Naive B cell (primary cell): ENCODE results near the gene ASCC1. TPM values are rescaled to one million over a fixed set of nuclear protein-coding genes. Genes with fewer than 3 reads are reported as not detected.
A peak's percentile ranks its signal among the peaks of the same experiment; 100 is the strongest.

ENCODE experiments used
- ATAC-seq, 2 donors: fragments of 150-1000 bp; cut with Tn5 transposase; 2 replicates each; pipeline ENCODE4 v1.10.0; 2021; ENCODE audit warnings: low read depth in 2 of 2, mild to moderate bottlenecking in 2 of 2, moderate library complexity in 2 of 2
- DNase-seq: peaks from one replicate; pipeline ENCODE4 v3.0.0; 2022
- H3K27ac Mint-ChIP-seq, 6 donors: one replicate each; pipeline ENCODE4 v1.8.0; 2020 to 2022; ENCODE audit warnings: mild to moderate bottlenecking in 6 of 6, mixed read lengths in 6 of 6, moderate library complexity in 5 of 6, inconsistent platforms in 2 of 6
- H3K27me3 Mint-ChIP-seq, 3 donors: one replicate each; pipeline ENCODE4 v1.8.0; 2021 to 2022; ENCODE audit warnings: mixed read lengths in 3 of 3, mild to moderate bottlenecking in 1 of 3
- H3K36me3 Mint-ChIP-seq, 2 donors: one replicate each; pipeline ENCODE4 v1.8.0; 2020 to 2022; ENCODE audit warnings: mixed read lengths in 2 of 2, inconsistent platforms in 1 of 2, mild to moderate bottlenecking in 1 of 2
- H3K4me1 Mint-ChIP-seq, 3 donors: one replicate each; pipeline ENCODE4 v1.8.0; 2020 to 2022; ENCODE audit warnings: mixed read lengths in 3 of 3, inconsistent platforms in 1 of 3, mild to moderate bottlenecking in 1 of 3, moderate library complexity in 1 of 3
- H3K4me3 Mint-ChIP-seq, 8 donors: one replicate each; pipeline ENCODE4 v1.8.0; 2020 to 2022; ENCODE audit warnings: mild to moderate bottlenecking in 8 of 8, mixed read lengths in 8 of 8, moderate library complexity in 8 of 8, inconsistent platforms in 2 of 8
- H3K9me3 Mint-ChIP-seq, 7 donors: one replicate each; pipeline ENCODE4 v1.8.0; 2020 to 2022; ENCODE audit warnings: mixed read lengths in 7 of 7, mild to moderate bottlenecking in 5 of 7, inconsistent platforms in 2 of 7, moderate library complexity in 1 of 7
- polyA plus RNA-seq, 6 donors: library from polyadenylated mRNA; unstranded; fragments of 300-500 nt; fragmentation: Illumina TruSeq; gene quantifications; one replicate each; pipeline ENCODE4 v1.2.3, GENCODE V29; 2021; ENCODE audit warnings: low read depth in 6 of 6

Gene ASCC1
- polyA plus RNA-seq, 6 donors from 2014 or later, result 43.8 to 69.0 (median 48.4) TPM

DNA sequence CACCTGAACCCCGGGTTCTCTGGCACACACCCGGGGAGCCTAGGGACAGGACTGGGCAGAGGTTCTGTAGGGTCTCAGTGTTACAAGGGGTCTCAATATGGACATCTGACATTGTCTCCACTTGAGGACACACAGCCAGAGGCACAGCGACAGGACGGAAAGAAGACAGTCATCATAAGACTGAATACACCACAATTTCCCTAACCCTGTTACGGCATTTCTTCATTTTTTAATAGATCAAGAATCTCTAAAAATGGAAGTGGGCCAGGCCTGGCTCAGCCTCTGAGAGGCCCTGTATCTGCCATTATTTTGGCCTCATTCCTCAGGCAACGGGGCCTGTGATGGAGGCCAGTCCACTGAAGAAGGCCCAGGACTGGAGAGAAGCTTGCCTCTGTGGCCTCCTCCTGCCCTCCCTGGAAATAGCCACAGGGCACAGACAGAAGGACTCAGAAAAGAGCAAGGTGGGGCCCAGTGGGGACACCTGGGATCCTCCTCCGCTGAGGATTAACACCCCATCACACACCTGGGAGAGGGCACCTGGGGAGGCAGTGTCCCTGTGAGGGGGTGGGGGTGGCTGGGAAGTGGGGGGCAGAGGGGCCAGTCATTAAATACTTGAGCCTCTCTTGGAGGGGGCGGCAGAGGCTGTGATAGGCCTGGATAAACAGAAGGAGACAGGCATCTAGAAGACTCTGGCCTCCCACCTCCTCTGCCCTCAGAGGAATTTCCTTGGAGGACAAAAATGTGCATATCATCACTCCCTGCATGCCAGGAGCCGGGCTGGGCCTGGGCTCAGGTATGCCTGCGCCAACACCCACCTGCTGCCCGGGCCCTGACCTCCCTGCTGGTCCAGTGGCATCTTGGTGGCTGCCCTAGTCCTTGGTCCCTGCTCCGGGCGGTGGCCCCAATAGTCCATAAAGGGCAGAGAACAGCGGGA is 135.8 kb downstream of the ASCC1 start:
- DNase-seq (no peak), ATAC-seq (no peak)
- no peaks in the 10 kb centered on the region for H3K27me3 Mint-ChIP-seq
- no peaks in the 10 kb centered on the region for H3K36me3 Mint-ChIP-seq
- peak overlapping the region; percentile 92 to 99 (median 98) for H3K27ac Mint-ChIP-seq
- H3K9me3 Mint-ChIP-seq, result no peaks in the 10 kb centered on the region
- H3K4me3 Mint-ChIP-seq, result peak overlapping the region; percentile 53 to 86 (median 74)
- peaks cover 63 to 84% (median 81%) of the 10 kb centered on the region in 3 donors for H3K4me1 Mint-ChIP-seq

DNA sequence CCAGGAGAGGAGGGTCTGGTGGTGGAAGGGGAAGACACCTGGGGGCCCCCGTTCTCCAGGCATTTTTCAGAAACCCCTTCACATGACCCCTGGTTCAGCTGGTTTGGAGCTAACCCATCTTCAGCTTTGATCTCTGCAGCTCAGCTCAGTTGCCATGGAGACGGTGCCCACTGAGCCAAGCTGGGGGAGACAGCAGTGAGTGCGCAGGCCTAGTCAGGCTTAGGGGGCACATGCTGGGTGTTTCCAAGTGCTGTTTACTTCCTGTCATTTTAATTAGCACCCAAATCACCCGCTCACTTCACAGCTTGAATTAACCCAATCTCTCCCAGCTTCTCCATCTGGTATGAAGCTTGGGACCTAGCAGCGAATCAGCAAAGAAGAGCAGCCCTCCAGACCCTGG is 136.7 kb downstream of the ASCC1 start:
- peak overlapping the region; percentile 92 to 99 (median 98) for H3K27ac Mint-ChIP-seq
- no peaks in the 10 kb centered on the region for H3K9me3 Mint-ChIP-seq
- no peaks in the 10 kb centered on the region for H3K36me3 Mint-ChIP-seq
- ATAC-seq (peak; percentile 95 to 97), DNase-seq (peak; percentile 85)
- H3K4me3 Mint-ChIP-seq, result peak overlapping the region; percentile 69 to 87 (median 77)
- H3K27me3 Mint-ChIP-seq, result no peaks in the 10 kb centered on the region
- H3K4me1 Mint-ChIP-seq, result peaks cover 61 to 81% (median 79%) of the 10 kb centered on the region in 3 donors

DNA sequence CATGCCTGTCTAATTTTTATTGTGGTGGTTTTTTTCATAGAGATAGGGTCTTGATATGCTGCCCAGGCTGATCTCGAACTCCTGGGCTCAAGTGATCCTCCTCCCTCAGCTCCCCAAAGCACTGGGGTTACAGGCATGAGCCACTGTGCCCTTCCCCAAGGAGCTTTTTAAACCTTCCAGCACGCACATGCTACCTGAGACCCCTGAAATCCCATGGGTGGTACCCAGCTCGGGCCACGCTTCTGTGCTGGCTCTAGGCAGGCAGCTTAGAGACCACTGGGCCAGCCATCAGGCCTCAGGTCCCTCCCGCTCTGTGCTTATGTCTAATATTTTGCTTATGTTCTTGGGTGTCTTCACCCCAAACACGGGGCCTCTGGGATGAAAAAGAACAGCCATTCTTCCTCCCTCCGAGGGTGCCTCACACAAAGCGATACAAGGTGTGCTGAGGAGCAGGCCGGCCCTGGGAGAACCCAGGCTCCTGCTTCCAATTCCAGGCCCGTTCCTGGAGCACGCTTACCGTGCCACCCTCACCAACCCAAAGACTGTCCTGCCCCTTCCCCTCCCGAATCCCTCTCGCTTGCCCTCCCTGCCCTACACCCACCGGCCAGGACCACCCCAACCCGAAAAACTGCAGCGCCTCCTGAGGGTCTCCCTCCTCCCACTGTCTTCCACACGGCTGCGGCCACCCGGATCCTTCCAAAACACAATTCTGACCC is 138.6 kb downstream of the ASCC1 start:
- Mint-ChIP-seq H3K36me3 (no peaks in the 10 kb centered on the region), H3K4me3 (no peak overlapping the region)
- no peak for ATAC-seq

DNA sequence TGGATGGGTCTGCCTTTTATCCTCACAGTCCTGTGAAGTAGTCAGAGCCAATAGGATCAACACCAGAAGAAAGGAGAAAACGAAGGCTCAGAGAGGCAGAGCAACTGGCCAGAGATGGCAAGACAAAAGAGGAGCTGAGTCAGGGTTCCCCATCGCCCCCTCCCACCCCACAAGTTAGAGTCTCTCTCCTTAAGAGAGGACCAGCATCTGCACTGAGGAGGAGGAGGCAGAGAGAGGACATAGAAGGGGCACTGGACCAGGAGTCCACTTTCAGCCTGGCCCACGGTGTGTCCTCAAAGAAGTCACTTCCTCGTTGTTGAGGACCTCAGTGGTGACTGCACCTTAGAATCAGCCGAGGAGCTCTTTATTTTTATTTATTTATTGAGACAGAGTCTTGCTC is 139.3 kb downstream of the ASCC1 start:
- Mint-ChIP-seq H3K4me1 (peaks cover 53 to 66% (median 58%) of the 10 kb centered on the region in 3 donors), H3K9me3 (no peaks in the 10 kb centered on the region), H3K36me3 (no peaks in the 10 kb centered on the region), H3K4me3 (no peak overlapping the region), H3K27ac (peak overlapping the region in 4 of 6 donors; percentile 74 to 99 (median 92)), H3K27me3 (no peaks in the 10 kb centered on the region)
- DNase-seq (no peak), ATAC-seq (no peak)

More for the DNA sequence above, 138.6 kb downstream of the ASCC1 start:
- Mint-ChIP-seq H3K27me3 (no peaks in the 10 kb centered on the region), H3K9me3 (no peaks in the 10 kb centered on the region), H3K4me1 (peaks cover 53 to 73% (median 64%) of the 10 kb centered on the region in 3 donors), H3K27ac (peak overlapping the region in 4 of 6 donors; percentile 75 to 99 (median 91))
- no peak for DNase-seq

DNA sequence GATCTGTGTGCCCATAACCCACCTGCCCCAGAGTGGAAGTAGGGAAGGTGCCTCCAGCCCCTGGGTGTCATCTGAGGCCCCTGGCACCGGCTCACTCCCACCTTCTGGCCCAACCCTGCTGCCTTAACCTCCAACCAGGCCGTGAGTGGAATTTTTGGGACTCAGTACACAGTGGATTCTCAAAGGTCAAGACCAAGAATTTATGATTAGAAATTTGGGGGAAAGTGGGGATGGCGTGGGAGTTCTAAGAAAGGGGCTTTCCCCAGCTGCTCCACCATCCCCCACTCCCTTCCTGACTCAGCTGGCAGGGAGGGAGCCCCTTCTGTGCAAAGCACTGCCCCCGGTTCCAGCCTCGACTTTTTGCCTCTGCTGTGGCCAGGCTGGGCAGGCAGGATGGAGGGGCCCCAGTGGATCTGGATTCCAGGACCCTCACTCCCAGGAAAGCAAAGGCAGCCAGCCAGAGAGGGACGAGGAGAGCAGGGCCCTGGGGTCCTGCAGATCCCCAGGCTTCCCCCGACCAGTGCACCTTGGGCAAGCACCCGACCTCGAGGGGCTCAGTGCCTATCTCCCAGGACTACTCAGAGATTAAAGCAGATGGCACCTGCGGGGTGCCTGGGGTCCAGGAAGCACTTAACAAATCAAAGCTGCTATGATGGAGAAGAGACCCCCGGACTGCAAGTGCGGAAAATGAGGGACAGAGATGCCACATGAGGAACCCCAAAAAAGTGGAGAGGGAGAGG is 140.5 kb downstream of the ASCC1 start:
- Mint-ChIP-seq H3K27ac (peak overlapping the region; percentile 17 to 99 (median 90)), H3K36me3 (no peaks in the 10 kb centered on the region), H3K4me1 (peaks cover 46 to 55% (median 48%) of the 10 kb centered on the region in 3 donors), H3K4me3 (peak overlapping the region in 2 of 8 donors; percentile 16 to 29), H3K9me3 (no peaks in the 10 kb centered on the region), H3K27me3 (no peaks in the 10 kb centered on the region)
- DNase-seq, result no peak
- ATAC-seq, result no peak

DNA sequence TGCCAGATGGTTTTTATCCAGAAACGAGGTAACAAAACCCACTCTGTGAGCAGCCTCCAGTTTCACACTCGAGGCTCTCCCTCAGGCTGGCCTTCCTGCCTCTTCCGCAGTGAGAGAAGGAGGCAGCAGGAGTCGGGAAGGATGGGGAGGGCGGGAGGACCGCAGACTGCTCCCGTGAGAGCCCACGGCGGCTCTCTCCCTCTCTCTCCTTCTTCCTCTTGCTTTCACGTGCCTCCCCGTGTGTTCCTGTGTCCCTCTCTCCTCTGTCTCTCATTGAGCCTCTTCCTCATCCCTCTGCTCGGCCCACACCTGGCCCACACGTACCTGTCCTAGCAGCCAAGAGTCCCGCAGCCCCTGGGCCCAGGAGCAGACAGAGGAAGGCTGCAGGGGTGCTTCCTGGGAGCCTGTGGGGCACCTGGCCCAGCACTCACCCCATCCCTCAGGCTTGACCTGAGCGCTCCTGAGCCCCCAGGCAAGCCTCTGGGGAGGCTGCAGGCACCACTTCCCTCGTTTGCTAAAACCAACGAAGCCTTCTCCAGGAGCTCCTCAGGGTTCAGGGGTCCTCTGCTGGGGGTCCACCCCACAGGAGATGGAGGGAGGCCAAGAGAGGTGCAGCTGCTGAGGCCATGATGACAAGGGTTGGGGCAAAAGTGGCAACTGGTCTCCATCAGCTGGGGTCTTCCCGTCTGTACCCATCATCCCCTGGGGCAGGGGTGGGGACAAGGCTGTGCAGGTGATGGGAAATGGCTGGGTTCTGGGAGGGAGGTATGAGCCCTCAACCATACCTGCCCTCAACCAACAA is 141.3 kb downstream of the ASCC1 start:
- Mint-ChIP-seq H3K27ac (peak overlapping the region in 4 of 6 donors; percentile 28 to 87 (median 73)), H3K4me3 (no peak overlapping the region), H3K36me3 (peaks cover 0 to 4% of the 10 kb centered on the region in 2 donors), H3K4me1 (peaks cover 40 to 47% (median 41%) of the 10 kb centered on the region in 3 donors), H3K27me3 (no peaks in the 10 kb centered on the region), H3K9me3 (no peaks in the 10 kb centered on the region)
- no peak for DNase-seq
- no peak for ATAC-seq

DNA sequence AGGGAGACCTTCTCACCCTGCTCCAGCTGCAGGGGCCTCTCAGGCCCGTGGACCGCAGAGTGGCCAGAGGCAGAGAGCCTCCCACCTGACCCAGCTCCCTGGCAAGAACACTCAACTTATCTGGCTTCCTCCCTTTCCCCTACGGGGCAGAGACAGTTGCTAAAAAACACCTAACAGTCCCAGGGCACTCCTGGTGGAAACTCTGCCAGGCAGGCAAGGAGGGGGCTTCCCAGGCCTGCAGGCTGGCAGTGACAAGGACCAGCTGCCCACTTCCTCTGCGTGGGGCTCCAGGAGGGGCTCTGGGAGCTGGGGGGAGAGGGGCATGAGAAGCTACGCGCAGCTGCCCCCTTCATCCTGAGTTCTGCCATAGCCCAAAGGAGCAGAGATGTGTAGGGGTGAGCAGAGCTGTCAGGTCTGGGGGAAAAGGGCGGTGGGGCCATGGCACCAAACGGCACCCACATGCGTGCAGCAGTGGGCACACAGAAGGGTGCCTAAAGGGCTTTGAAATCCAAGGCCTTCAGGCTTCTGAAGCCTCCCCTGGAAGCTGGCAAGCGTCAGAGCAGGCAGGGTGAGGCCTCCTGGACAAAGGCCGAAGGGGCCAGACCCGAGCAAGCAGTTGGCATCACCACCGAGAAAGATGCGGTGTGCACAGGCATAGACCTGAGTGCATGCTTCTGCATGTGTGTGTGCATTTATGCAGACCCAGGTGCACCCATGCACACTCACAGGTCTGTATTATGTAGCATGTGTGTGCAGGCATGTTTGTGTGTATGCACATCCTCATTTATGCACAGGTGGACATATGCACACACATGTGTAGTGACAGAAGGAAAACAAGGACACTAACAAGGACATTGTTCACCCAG is 142.1 kb downstream of the ASCC1 start:
- H3K36me3 Mint-ChIP-seq, result peaks cover 0 to 13% of the 10 kb centered on the region in 2 donors
- H3K27ac Mint-ChIP-seq, result peak overlapping the region in 3 of 6 donors; percentile 13 to 57 (median 37)
- no peaks in the 10 kb centered on the region for H3K27me3 Mint-ChIP-seq
- ATAC-seq (no peak), DNase-seq (no peak)
- H3K4me3 Mint-ChIP-seq, result no peak overlapping the region
- no peaks in the 10 kb centered on the region for H3K9me3 Mint-ChIP-seq
- peaks cover 32 to 39% (median 34%) of the 10 kb centered on the region in 3 donors for H3K4me1 Mint-ChIP-seq

DNA sequence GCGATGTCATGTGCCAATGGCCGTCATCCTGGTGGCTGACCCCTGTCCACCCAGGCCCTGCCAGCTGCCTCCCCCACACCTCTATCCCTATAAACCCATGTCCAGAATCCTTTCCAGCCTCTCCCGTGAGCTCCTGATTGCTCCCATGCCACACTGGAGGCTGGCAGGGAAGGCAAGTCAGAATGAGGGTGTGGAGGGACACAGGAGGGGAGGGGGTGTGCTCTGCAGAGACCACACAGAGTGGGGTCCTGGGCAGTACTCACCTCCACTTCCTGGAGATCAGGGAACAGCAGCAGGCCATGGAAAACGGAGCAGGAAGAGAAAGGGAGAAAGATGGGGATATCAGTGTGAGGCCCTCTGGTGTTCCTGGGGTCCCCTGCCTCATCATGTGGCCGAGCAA is 143.4 kb downstream of the ASCC1 start:
- DNase-seq (no peak), ATAC-seq (no peak)
- no peaks in the 10 kb centered on the region for H3K9me3 Mint-ChIP-seq
- peaks cover 0 to 22% of the 10 kb centered on the region in 2 donors for H3K36me3 Mint-ChIP-seq
- H3K27me3 Mint-ChIP-seq, result no peaks in the 10 kb centered on the region
- H3K27ac Mint-ChIP-seq, result peak overlapping the region in 2 of 6 donors; percentile 51 to 56
- H3K4me1 Mint-ChIP-seq, result peaks cover 25 to 27% (median 27%) of the 10 kb centered on the region in 3 donors
- H3K4me3 Mint-ChIP-seq, result peak overlapping the region in 1 of 8 donors; percentile 15

DNA sequence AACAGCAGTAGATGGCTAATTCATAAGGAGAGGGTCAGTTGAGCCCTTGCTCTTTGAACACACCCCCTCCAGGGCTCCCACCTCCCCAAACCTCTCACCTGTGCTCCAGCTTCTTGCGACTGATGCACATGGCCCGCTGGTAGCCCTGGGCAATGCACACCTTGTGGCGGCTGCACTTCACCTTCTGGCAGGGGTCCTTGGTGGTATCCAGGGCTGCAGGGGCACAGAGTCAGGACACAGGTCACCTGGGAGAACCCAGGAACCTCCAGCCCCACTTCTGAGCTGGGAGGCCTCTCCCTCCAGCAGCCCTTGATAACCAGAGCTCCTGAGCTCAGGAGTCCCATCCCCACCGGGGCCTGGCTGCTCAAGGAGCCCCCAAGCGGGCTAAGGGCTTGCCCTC is 144.0 kb downstream of the ASCC1 start:
- Mint-ChIP-seq H3K27me3 (no peaks in the 10 kb centered on the region), H3K9me3 (no peaks in the 10 kb centered on the region), H3K4me1 (peaks cover 21 to 24% (median 22%) of the 10 kb centered on the region in 3 donors), H3K4me3 (no peak overlapping the region), H3K36me3 (peaks cover 0 to 22% of the 10 kb centered on the region in 2 donors), H3K27ac (peak overlapping the region in 2 of 6 donors; percentile 51 to 81)
- no peak for ATAC-seq
- DNase-seq, result no peak

DNA sequence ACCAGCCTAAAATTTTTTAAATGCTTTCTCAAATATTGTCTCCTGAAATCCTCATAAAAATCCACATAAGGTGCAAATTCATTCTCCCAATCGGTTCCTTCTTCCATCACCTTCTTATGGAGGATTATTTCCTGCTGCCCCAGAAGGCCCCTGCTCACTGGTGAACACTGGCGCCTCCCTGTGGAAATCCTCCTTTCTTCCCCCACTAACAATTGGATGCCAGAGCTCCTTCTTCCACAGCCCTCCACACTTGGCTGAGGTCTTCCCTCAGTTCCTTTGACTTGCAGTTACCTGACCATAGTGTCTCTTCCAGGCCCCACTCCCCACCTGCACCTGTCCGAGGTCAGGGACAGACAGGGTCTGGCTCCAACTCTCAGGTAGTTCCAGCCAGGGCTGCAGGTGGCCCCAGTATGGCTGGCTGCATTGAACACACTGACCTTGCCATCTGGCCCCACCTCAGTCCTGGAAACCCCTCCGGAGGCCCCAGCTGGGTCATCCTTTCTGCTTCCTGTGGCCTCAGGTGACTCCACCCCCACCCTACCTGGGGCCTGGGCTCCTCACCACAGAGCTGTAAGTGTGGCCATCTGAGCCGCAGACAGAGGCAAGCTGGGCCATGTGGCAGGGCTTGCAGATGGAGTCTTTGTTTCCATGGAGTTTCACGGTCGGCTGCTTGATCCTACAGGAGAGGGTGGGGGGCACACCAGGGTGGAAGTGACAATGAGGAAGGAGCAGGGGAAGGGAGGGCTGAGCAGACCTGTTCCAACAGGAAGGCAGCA is 146.1 kb downstream of the ASCC1 start:
- no peak for DNase-seq
- H3K27ac Mint-ChIP-seq, result peak overlapping the region in 4 of 6 donors; percentile 30 to 88 (median 58)
- ATAC-seq, result no peak
- no peaks in the 10 kb centered on the region for H3K27me3 Mint-ChIP-seq
- peak overlapping the region in 1 of 8 donors; percentile 18 for H3K4me3 Mint-ChIP-seq
- peaks cover 5 to 13% (median 7%) of the 10 kb centered on the region in 3 donors for H3K4me1 Mint-ChIP-seq
- H3K36me3 Mint-ChIP-seq, result peaks cover 0 to 22% of the 10 kb centered on the region in 2 donors
- no peaks in the 10 kb centered on the region for H3K9me3 Mint-ChIP-seq

DNA sequence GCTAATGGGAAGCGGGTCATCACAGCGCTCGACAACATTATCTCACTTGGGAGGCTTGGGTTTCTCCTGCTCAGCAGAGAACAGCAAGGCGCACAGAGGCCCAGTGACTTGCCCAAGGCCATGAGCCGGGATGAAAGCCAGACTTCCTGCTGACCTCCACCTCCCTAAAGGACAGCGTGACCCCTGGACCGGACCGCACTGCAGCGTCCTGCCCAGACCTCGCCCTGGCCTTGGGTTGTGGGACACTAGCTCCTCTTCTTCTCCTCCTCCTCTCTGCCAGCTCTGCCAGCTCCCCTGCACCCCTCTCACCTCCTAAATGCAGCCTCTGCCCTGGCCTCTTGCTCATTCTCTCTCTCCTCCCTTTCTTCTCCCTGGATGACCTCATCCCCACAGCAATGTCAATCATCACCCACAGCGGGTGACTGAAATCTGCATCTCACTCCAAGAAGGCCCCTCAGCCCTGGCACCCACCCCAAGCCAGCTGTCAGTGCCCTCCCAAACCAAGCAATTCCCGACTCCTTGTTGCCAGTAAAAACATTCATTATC is 147.1 kb downstream of the ASCC1 start:
- H3K4me3 Mint-ChIP-seq, result peak overlapping the region in 2 of 8 donors; percentile 14 to 78
- H3K36me3 Mint-ChIP-seq, result peaks cover 0 to 22% of the 10 kb centered on the region in 2 donors

More for the DNA sequence above, 147.1 kb downstream of the ASCC1 start:
- no peak for ATAC-seq
- Mint-ChIP-seq H3K27ac (peak overlapping the region in 4 of 6 donors; percentile 72 to 94 (median 84)), H3K9me3 (no peaks in the 10 kb centered on the region), H3K4me1 (peaks cover 0 to 8% (median 7%) of the 10 kb centered on the region in 3 donors), H3K27me3 (no peaks in the 10 kb centered on the region)
- no peak for DNase-seq
